Thyroid gland (tissue), 4 donors: ENCODE results near the gene WNT9A. TPM values are rescaled to one million over a fixed set of nuclear protein-coding genes. Genes with fewer than 3 reads are reported as not detected.
A peak's percentile ranks its signal among the peaks of the same experiment; 100 is the strongest.

Experiments used
- DNase-seq, 2 donors: peaks; one replicate each; pipeline ENCODE4 v3.0.0-alpha.2; 2019
- H3K27ac ChIP-seq, 3 donors: fragments of 200-600 bp; sonication (generic); 1 replicate in 2 of 3; 2 replicates in 1 of 3; pipeline ENCODE4 v1.5.1; 2016 to 2019; ENCODE audit warnings: mild to moderate bottlenecking in 1 of 3, moderate library complexity in 1 of 3
- H3K27me3 ChIP-seq: fragments of 200-600 bp; sonication (generic); one replicate; pipeline ENCODE4 v1.5.1; 2019
- H3K36me3 ChIP-seq, 2 donors: fragments of 200-600 bp; sonication (generic); one replicate each; pipeline ENCODE4 v1.5.1; 2016 to 2019
- H3K4me1 ChIP-seq, 2 donors: fragments of 200-600 bp; sonication (generic); one replicate each; pipeline ENCODE4 v1.5.1; 2017 to 2019
- H3K4me3 ChIP-seq, 3 donors: fragments of 200-600 bp; sonication (generic); replicated peaks in 1 of 3; 1 replicate in 2 of 3; 2 replicates in 1 of 3; pipeline ENCODE4 v1.5.1; 2016; ENCODE audit warnings: mild to moderate bottlenecking in 1 of 3
- H3K9me3 ChIP-seq: fragments of 200-600 bp; sonication (generic); one replicate; pipeline ENCODE4 v1.5.1; 2017
- CTCF ChIP-seq, 6 experiments: fragments of 200-600 bp in 3 of 6; fragments of 450-650 bp in 3 of 6; sonication (generic) in 3 of 6; IDR thresholded peaks; one replicate each; pipeline ENCODE4 v1.5.1; 2016 to 2019; ENCODE audit warnings: antibody characterized with exemption in 6 of 6, mild to moderate bottlenecking in 2 of 6, inconsistent platforms in 1 of 6, moderate library complexity in 1 of 6
- POLR2A ChIP-seq, 2 donors: fragments of 450-650 bp; IDR thresholded peaks; one replicate each; pipeline ENCODE4 v1.6.1; 2017; ENCODE audit warnings: antibody characterized with exemption in 2 of 2, mild to moderate bottlenecking in 2 of 2, moderate library complexity in 1 of 2
- WGBS, 2 donors: methylation state at CpG; one replicate each; pipeline ENCODE4 v1.1.5; 2017; 5-methylcytosine and 5-hydroxymethylcytosine counted together
- intact Hi-C: fragments of 100-400 bp; cut with DNase I; formaldehyde crosslinking; loops from one replicate; pipeline ENCODE4 v1.15.1; 2023
- total RNA-seq, 4 donors: library from RNA; depleted of rRNA; stranded (reverse); fragments of >200 nt; gene quantifications; one replicate each; pipeline ENCODE4 v1.2.3, GENCODE V29; 2016

WNT9A gene
- total RNA-seq, 4 donors from 2014 or later: 2.5 to 4.3 (median 3.4) TPM

GRCh38 chr1:227926216-227926791 lies 21.4 kb downstream of the WNT9A start:
- intact Hi-C loops: no loop called here
- peaks cover 12 to 50% of the 10 kb centered on the region in 2 donors for H3K4me1 ChIP-seq
- no peak overlapping the region for H3K4me3 ChIP-seq
- H3K27ac ChIP-seq: no peak overlapping the region
- no peak for DNase-seq
- no peaks in the 10 kb centered on the region for H3K9me3 ChIP-seq
- H3K27me3 ChIP-seq: no peaks in the 10 kb centered on the region
- 71 to 80% methylated on average over 4 to 9 of the region's 11 CpGs for WGBS, 2 donors
- H3K36me3 ChIP-seq: peaks cover 0 to 3% of the 10 kb centered on the region in 2 donors
- TF ChIP-seq CTCF (IDR thresholded peaks at IDR 0.05) (no peak), POLR2A (IDR thresholded peaks at IDR 0.05) (no peak)

GRCh38 chr1:227925582-227926198 lies 22.0 kb downstream of the WNT9A start:
- Histone ChIP-seq H3K4me1 (peaks cover 12 to 50% of the 10 kb centered on the region in 2 donors), H3K9me3 (no peaks in the 10 kb centered on the region), H3K27ac (peak overlapping the region in 2 of 3 donors; percentile 86 to 87), H3K4me3 (no peak overlapping the region), H3K27me3 (no peaks in the 10 kb centered on the region), H3K36me3 (peaks cover 3 to 4% of the 10 kb centered on the region in 2 donors)
- no peak for DNase-seq
- intact Hi-C loops: no loop called here
- WGBS, 2 donors: 85 to 86% methylated on average over 10 to 11 of the region's 14 CpGs
- no peak for TF ChIP-seq CTCF (IDR thresholded peaks at IDR 0.05)
- no peak for TF ChIP-seq POLR2A (IDR thresholded peaks at IDR 0.05)

- intact Hi-C loops: no loop called here
- H3K27me3 ChIP-seq: no peaks in the 10 kb centered on the region
- H3K9me3 ChIP-seq: no peaks in the 10 kb centered on the region
- TF ChIP-seq POLR2A (IDR thresholded peaks at IDR 0.05): peak in 1 of 2 donors; percentile 54
- peak in 1 of 6 experiments; percentile 10 for TF ChIP-seq CTCF (IDR thresholded peaks at IDR 0.05)
- peak; percentile 93 to 96 for DNase-seq
- peaks cover 3 to 4% of the 10 kb centered on the region in 2 donors for H3K36me3 ChIP-seq
- WGBS, 2 donors: 36 to 37% methylated on average over 16 to 17 of the region's 38 CpGs
- peak overlapping the region; percentile 75 to 87 (median 86) for H3K27ac ChIP-seq
- H3K4me3 ChIP-seq: no peak overlapping the region
- peaks cover 12 to 50% of the 10 kb centered on the region in 2 donors for H3K4me1 ChIP-seq
These were observed 22.7 kb downstream of the WNT9A start for GRCh38 chr1:227924833-227925574.

DNA sequence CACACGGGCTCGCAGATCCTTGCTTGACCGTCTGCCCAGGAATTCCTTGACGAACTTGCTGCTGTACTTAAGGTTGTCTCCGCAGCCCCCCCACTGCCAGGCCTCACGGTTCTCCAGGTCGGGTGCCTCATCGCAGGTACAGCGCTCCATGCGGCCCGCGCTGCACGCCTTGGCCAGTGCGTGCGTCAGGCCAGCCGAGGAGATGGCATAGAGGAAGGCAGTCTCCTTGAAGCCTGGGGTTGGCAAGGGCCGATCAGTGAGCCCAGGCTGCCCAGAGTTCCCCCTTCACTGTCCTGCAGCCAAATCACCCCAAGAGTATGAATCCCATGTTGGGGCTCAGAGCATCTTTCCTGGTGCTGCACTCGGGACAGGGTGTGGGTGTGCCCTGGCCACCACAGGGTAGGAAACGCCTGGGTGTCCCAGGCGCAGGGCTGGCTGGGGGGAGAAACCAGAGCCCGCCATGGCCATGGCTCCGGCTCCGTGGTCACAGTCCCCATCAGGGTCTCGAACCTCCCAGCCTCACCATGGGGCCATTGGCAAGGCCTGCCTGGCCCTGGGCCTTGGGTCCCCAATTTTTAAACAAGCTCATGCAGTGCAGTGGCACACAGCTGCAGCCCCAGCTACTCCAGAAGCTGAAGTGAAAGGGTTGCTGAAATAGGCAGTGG lies 23.4 kb downstream of the WNT9A start:
- 84 to 91% methylated on average over 17 to 23 of the region's 24 CpGs for WGBS, 2 donors
- no peaks in the 10 kb centered on the region for H3K27me3 ChIP-seq
- no peak for DNase-seq
- peak overlapping the region; percentile 75 to 87 (median 86) for H3K27ac ChIP-seq
- H3K4me1 ChIP-seq: peaks cover 12 to 50% of the 10 kb centered on the region in 2 donors
- TF ChIP-seq CTCF (IDR thresholded peaks at IDR 0.05) (no peak), POLR2A (IDR thresholded peaks at IDR 0.05) (no peak)
- H3K36me3 ChIP-seq: peaks cover 3 to 4% of the 10 kb centered on the region in 2 donors
- no peaks in the 10 kb centered on the region for H3K9me3 ChIP-seq
- no peak overlapping the region for H3K4me3 ChIP-seq
- intact Hi-C loops: no loop called here
